SH-SY5Y (cell line): ENCODE measurements around the gene BSN.

Experiments used
- GATA2 ChIP-seq: IDR thresholded peaks from 2 replicates; pipeline ENCODE4 v1.6.1; 2011; ENCODE audit warnings: mild to moderate bottlenecking, low read depth, low read length
- GATA3 ChIP-seq: IDR thresholded peaks from 2 replicates; pipeline ENCODE4 v1.6.1; 2011; ENCODE audit warnings: low read depth, mild to moderate bottlenecking, low read length, moderate library complexity

- no peak for TF ChIP-seq GATA2
- TF ChIP-seq GATA3: no peak
Observed at GRCh38 chr3:49668414-49668797, 114.1 kb downstream of the BSN start.
